ENCODE measurements around the gene GRIN1.

GRIN1 gene

DNA sequence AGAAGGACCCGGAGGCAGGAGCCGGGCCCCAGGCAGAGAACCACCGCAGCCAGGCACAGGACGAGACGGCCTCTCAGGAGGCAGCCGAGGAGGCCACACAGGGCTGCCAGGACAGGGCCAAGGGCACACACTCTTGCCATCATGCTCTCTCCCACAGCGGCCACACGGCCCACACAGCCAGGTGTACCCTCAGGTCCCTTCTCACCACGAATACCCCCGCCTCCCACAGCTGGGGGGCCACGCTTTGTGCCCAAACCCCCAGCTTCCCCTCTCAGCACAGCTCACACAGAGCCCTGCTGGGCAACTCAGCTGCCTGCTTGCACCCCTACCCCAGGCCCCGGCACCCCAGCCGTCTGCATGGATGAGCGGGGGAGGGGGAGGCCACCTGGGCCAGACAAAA, 54.8 kb downstream of the GRIN1 start:
- DNase-seq (ENCODE audit: low spot score), result no peak

DNA sequence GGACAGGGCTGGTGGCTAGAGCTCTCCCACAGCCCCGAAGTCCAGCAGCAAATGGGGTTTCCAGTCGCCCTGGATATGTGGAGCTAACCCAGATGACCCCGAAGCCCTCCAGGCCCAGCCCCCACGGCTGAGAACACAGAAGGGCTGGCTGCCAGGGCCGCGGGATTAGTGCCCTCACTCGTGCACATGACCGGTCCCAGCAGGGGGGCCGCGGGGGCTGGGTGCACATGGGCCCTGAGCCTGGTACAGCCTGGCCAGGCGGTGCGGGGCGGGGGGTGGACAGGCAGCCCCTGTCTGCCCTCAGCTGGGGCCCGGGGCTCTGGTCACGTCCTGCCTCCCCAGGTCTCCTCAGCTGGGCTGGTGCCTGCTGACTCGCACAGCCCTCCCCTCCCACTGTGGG, 55.4 kb downstream of the GRIN1 start:
- no peak for DNase-seq (ENCODE audit: low spot score)

DNA sequence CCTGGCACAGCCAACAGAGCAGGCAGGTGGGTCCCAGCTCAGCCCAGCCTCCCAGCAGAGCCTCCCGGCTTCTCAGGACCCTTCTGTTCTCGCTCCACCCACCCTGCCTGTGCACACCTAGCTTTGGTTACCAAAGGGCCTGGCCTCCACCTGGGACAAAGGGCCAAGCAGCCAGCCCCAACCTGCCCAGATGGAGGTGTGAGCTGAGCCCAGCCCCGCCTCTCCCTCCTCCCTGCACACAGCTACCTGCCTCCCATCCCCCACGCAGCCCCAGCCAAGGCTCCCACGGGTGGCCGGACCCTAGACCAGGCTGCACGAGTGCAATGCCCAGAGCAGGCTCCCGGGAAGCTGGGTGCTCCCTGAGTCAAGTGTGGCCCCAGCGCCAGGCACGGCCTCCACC, 56.0 kb downstream of the GRIN1 start:
- no peak for DNase-seq (ENCODE audit: low spot score)

DNA sequence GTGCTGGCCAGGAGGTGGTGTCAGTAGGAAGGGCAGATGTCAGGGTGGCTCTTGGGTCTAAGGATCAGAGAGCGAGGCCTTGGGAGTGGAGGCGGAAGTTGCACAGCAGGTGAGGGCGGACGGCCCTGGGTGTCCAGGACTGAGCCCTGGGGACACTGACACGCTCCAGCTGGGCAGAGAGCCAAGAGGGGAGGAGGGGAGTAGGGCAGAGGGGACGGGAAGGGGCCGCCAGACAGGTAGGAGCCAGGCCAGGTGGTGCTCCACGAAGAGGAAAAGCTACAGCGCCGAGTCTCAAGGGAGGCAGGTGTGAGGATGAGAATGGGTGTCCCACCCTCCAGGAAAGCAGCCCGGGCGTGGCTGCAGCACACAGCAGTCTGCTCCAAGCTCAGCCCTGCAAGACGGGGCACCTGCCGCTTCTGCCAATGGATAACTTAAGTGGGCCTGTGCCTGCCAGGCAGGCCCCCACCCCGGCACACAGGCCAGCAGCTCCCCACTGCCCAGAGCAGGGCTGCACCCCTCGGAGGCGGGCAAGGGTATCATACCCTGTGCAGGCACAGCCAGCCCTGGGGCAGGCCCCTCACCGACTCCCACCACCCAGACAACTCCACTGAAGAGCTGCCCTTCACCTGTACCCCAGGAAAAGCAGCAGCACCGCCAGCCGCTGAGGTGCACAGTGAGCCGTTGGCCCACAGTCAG, 56.7 kb downstream of the GRIN1 start:
- no peak for DNase-seq (ENCODE audit: low spot score)

DNA sequence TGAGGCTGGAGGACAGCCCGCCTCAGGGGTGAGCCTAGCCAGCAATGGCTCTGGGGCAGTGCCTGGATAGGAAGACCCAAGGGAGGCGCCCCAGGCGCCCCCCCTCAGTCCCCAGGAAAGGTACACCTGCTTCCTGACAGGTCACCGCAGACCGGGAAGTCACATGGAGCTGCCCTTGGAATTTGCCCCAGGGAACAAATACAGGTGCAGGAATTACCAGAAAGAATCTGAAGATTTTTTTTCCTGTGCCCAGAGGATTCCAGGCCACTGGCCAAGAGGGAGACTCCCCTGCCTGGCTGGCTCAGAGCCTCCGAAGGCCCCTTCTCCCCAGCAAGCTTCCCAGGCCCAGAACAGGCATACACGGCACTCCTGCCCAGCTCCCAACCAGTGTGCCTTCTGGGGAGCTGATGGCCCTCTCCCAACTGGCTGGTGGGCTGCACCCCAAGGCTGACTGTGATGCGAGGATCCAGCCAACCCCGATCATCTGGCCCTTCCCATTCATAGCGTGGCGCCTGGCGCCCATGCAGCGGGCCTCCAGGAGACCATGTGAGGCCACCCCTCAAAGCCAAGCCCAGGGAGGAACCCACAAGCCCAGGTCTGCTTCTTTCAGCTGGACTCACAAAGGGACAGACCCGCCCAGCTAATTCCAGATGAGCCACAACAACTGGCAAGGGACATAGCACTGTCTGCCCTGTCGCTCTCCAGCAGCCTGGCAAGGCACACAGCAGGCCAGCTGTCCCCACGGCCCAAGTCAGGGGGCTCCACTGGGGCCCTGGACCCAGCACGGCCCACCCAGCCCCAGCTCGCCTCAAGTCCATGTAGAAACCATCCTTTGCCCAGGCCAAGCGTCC, 59.3 kb downstream of the GRIN1 start:
- peak; percentile 48 for DNase-seq (ENCODE audit: low spot score)

DNA sequence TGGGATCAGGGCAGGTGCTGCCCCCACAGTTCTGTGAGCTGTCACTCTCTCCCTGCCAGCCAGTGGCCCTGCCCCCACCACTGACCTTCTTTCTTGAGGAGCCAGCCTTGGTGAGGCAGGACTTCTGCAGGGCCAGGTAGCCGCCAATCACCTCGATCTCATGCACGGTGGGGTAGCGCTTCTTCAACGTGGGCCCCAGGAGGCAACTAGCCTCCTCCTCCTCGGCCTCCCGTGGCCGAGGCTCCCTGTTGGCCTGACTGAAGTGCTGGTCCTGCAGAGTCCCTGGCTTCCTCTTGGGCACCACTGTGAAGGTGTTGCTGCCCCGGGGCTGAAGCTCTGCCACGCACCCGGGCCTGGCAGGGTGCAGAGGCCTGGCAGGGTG, 59.9 kb downstream of the GRIN1 start:
- DNase-seq (ENCODE audit: low spot score), result no peak

DNA sequence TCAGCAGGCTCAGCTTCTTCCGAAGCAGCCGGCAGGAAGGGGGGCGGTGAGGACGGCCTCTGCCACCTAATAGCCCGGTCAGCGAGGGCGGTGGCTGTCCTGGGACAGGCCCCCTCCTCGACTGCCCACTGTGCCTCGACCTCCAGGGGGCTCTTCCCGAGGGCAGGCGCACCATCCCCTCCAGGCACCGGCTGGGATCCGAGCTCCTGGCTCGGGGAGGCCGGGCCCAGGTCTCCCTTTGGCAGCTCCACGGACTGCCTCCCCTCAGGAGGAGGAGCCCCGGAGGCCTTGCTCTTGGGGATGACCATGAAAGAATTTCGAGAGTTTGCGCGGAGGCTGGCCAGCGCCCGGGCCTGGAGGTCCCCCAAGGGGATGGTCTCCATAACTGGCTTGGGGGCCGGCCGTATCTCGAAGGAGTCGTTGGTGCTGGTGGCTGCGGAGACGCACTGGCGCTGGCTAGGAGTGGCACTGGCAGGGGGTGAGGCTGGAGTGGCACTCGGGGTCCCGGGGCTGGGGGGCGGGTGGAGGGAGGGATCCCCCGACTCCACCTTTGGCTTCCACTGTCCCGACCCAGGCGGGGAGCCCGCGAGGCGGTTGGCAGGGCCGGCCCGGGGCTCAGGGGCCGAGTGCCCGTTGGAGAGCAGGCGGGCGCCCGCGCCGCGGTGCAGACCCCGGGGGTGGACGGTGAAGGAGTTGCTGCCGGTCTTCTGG, 60.6 kb downstream of the GRIN1 start:
- no peak for DNase-seq (ENCODE audit: low spot score)

DNA sequence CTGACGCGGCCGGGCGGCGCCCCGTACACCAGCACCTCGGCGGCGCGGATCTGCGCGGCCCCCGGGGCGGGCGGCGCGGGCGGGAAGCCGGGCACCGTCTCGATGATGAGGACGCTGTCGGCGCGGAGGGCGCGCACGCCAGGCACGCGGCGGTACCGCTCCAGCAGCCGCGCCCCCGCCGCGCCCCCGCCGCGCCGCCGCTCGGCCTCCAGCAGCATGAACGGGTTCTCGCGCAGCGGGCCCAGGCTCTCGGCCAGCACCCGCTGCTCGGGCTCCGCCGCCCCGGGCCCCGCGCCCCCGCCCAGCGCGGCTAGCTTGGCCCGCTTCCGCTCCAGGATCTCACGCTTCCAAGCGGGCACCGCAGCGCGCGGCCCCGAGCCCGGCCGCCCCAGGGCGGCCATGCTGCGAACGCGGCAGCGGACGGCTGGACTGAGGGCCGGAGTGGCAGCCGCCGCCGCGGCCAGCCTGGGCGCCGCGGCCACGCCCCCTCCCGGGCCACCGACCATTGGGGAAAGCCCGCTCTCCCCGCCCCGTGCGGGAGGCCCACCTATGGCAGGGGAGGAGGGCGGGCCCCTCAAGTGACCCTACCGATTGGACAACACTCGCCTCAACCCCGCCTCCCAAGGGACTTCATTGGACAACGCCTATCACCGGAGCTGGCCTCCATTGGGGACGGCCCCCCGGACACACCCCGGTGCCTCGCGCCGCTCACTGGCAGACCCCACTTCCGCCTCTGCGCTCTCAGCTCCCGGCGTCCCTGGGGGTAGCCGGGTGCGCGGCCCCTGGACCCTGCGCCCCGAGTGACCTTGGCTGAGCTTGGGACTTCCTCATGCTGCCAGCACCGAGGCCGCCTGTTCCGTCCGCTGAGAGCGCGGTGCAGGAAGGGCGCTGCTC, 61.6 kb downstream of the GRIN1 start, which contains the start of gene TPRN:
TSS of gene TPRN (minus strand) at position 431 of the 894 bp plus-strand sequence. CDS start at position 401, 30 bp downstream.
- peak; percentile 98 for DNase-seq (ENCODE audit: low spot score)

DNA sequence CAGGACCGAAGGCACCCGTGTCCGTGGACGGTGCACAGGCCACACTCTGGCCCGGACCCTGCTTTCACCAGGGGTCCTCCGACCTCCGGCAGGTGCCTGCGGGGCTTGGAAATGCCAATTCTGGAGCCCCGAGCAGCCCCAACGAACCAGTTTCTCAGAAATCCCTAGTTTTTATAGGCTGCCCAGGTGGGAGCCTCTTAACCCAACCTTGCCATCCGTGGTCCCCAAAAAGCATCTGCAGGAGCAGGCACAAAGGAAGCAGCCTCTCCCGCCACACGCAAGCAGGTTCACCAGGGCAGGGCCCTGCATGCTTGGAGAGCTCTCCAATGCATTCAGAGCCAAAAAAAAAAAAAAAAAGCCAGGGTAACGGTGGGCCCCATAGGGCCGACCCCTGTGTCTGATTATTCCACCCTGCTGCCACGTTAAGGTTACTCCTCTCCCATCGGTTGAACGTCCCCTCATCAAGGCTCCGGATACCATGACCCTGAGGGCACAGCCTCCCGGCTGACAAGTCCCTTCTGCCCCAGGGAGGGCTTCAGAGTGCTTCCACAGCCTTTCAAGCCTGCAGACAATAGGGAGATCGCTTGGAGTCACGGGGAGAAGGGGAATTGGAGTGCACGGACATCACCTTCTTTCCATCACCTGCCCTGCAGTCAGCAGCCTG, 62.4 kb downstream of the GRIN1 start:
- DNase-seq (ENCODE audit: low spot score), result no peak

DNA sequence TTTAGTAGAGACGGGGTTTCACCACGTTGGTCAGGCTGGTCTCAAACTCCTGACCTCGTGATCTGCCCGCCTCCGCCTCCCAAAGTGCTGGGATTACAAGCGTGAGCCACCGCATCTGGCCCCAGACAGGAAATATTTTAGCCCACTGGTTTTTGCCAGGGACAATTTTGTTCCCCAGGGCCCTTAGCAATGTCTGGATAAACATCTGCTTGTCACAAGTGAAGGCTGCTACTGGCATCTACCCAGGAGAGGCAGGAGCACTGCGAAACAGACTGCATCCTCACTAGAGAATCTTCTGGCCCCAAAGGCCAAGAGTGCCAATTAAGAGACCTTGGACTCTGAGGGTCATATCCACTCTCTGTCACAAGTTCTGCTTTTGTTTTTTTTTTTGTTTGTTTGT, 64.0 kb downstream of the GRIN1 start:
- DNase-seq (ENCODE audit: low spot score), result no peak

DNA sequence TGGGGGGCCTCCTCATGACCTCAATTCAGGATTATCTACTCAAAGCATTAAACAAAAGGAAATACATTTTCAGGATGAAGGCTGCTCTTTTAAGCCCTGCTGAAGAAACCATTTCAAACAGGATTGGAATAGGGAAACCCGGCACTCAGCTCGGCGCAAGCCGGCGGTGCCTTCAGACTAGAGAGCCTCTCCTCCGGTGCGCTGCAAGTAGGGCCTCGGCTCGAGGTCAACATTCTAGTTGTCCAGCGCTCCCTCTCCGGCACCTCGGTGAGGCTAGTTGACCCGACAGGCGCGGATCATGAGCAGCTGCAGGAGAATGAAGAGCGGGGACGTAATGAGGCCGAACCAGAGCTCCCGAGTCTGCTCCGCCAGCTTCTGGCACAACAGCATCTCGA, 65.8 kb downstream of the GRIN1 start:
- DNase-seq (ENCODE audit: low spot score), result no peak

DNA sequence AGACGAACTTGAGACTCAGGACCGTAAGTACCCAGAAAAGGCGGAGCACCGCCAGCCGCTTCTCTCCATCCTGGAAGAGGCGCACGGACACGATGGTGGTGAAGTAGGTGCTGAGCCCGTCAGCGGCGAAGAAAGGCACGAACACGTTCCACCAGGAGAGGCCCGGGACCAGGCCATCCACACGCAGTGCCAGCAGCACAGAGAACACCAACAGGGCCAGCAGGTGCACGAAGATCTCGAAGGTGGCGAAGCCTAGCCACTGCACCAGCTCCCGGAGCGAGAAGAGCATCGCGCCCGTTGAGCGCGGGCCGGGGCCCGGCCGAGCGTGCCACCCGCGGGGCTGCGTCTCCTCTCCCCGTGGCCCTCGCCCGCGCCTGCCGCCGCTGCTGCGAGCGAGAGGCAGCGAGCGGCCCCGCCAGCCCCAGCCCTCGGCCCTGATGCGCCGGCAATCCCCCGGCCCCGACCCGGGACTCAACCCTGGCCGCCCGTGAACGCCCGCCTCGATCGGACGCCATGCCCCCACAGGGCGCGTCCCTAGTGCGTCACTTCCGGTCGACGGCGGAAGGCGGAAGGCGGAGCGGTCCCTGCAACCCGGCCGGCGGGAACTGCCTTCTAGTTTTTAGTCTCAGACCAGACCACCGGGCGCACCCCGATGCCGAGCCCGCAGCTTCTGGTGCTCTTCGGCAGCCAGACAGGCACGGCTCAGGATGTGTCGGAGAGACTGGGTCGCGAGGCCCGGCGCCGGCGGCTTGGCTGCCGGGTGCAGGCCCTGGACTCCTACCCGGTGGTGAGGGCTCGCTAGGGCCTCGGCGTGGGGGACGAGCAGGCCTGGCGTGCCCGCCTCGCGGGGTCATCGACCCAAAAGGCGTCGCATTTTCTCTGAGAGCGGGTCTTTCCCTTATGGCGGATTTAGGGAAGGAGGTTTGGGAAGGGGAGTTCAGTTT, 66.4 kb downstream of the GRIN1 start, which contains the start of the genes NDOR1 and TMEM203:
TSS of gene NDOR1 (plus strand) at position 575 of the 944 bp plus-strand sequence. CDS start at position 653, 78 bp downstream.
TSS of gene TMEM203 (minus strand) at position 523 of the 944 bp plus-strand sequence. CDS start at position 289, 234 bp downstream.
- DNase-seq (ENCODE audit: low spot score), result peak; percentile 87

DNA sequence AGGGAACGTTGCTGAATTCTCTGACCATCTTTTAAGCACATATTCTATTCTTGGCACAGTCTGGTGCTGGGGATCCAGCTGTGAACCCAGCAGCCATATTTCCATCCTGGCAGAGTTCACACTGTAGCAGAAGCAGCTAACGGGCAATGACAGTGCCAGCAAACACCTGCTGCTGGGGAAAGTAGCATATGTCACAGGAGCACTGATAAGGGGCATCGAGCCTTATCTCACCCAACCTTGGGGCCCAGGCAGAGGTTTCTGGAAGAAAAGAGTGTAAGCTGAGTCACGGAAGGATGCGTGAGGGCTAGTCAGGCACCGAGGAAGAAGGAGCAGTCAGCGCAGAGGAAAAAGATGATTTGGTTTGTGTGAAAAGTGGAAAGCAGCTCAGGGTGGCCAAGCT, 67.6 kb downstream of the GRIN1 start:
- no peak for DNase-seq (ENCODE audit: low spot score)

DNA sequence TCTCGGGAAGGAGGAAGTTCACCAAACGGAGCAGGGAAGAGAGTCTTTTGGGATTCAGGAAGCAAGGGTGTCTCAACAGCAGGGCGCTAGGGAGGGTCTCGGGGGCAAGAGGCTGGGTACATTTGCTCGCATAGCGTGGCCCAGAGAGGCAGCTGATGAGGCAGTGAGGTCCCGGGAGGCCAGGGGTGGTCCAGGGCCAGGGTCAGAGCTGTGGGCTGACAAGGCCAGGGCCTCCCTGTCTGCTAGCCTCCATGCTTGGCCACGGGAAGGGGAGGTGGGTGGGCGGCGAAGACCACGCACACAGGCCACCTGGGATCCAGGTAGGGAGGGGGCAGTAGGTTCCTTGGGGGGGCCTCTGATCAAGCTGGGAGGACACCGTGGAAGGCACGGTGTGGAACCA, 72.6 kb downstream of the GRIN1 start:
- DNase-seq (ENCODE audit: low spot score), result no peak

DNA sequence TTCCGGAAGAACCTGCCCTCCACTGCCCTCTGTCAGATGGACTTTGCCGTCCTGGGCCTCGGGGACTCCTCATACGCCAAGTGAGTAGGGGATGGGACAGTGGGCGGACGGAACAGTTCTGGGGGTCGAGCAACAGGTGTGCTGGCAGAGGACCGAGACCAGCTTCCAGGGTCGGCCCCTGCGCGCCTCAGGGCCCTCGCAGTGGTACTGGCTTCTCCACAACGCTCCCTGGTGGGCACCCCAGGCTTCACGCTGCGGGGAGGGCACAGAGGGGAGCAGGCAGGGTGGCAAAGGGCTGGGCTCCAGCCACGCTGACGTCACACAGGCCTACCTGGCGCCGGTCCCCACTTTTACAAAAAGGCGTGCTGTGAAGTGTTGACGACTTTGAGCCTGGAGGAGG, 73.6 kb downstream of the GRIN1 start:
- no peak for DNase-seq (ENCODE audit: low spot score)

DNA sequence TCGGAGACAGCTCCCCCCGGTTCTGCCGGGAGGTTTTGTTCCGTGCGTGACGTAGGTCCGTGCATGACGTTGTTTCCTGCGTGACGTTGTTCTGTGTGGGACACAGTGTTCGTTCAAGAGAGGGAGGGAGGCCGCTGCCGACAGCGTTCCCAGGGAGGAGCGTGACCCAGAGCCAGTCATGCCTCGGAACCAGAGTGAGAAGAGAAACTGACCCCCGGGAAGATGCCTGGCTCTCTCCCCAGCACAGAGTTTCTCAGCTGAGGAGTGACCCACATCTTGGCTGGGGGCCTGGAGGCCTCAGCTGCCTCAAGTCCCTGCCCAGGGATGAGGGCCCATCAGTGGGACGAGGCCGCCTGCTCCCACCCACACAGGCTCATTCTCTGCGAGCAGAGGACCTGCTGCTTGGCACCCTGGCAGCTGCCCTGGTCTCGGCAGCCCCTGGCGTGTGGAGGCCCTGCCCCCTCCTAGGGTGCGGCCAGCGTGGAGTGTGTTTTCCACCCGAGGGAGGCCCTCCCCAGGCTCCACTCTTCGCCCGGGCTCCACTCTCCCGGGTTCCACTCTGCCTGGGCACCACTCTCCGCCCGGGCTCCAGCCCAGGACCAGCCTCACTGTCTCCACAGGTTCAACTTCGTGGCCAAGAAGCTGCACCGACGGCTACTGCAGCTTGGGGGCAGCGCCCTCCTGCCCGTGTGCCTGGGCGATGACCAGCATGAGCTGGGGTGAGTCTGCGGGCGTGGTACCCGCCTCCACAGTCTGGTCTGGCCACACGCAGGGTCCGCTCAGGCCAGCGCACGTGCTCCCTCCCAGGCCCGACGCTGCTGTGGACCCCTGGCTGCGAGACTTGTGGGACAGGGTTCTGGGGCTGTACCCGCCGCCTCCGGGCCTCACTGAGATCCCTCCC, 74.5 kb downstream of the GRIN1 start:
- no peak for DNase-seq (ENCODE audit: low spot score)

DNA sequence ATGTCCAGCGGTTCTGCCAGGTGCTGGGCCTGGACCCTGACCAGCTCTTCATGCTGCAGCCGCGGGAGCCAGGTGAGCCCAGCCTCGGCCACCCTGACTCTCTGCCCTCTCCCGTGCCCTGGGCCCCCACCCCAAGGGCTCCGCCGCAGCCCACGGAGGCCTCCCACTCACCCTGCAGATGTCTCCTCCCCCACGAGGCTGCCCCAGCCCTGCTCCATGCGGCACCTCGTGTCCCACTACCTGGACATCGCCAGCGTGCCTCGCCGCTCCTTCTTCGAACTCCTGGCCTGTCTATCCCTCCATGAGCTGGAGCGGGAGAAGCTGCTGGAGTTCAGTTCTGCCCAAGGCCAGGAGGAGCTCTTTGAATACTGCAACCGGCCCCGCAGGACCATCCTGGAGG, 75.7 kb downstream of the GRIN1 start:
- DNase-seq (ENCODE audit: low spot score), result no peak

DNA sequence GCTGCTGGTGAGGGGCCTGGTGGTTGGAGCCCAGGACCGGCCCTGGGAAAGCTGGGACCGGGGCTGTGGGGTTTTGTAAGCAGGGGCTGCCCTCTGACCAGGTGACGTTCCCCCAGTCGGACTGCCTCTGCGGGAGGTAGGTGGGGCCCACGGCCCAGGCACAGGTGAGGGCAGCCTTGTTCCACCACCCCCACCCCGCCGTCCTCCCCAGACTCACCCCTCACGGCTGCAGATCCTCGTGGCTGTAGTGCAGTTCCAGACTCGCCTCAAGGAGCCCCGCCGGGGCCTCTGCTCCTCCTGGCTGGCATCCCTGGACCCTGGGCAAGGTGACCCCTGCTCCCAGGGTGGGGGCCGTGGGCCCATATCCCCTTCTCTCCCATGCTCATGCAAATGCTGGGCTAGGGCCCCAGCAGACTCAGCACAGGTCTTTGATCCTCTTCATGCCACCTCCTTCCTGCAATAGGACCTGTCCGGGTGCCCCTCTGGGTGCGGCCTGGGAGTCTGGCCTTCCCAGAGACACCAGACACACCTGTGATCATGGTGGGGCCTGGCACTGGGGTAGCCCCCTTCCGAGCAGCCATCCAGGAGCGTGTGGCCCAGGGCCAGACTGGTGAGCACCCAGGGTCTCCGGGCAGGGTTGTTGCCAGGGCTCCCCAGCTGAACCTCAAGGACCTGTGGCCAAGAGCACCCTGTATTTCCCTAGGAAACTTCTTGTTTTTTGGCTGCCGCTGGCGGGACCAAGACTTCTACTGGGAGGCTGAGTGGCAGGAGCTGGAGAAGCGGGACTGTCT, 76.4 kb downstream of the GRIN1 start:
- DNase-seq (ENCODE audit: low spot score), result no peak
